Measurements from ENCODE around the gene DCAF4L1. TPM values are rescaled to one million over a fixed set of nuclear protein-coding genes. Genes with fewer than 3 reads are reported as not detected.

Gene DCAF4L1
- total RNA-seq, 1 donor: under 0.01 TPM

DNA sequence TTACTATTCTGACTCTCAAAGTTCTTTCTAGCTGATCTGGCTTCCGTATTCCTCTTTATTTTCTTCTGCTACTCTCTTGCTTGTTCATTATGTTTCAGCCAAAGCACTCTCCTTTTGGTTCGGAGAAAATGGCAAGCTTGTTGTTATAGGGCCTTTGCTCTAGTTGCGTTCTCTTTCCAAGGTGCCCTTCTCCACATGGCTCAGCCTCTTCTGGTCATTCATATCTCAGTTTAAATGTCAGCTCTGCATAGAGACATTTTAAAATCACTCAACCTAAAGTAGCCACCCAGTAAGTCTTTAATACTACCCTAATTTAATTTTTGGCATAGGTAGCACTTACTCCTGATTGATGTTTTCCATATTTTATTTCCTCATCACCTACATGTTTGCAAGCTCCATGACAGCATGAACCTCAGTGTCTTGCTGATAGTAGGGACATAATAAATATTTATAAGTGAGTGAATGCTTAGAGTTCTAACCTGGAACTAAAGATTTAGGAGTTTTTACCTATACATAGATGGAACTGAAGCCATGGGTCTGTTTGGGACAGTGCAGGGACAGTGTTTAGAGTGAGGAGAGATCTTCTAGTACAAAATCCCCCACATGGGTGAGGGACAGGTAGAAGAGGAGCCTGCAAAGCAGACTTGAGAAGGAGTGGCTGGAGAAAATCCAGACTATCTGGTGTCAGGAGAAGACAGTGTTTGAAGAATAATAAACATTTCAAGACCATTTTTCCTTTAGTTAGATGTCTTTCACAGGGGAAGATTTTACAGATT, 26.6 kb downstream of the DCAF4L1 start:
- peaks cover 81% of the 10 kb centered on the region for H3K79me2 ChIP-seq (ENCODE audit: insufficient read depth, low read length)
- no peak overlapping the region for H3K4me2 ChIP-seq (ENCODE audit: insufficient read depth, low read length)
- no peaks in the 10 kb centered on the region for H3K9me3 ChIP-seq (ENCODE audit: low read depth, low read length)
- H3K27me3 ChIP-seq (ENCODE audit: insufficient read depth, low read length): no peaks in the 10 kb centered on the region
- no peaks in the 10 kb centered on the region for H3K4me1 ChIP-seq (ENCODE audit: insufficient read depth, low read length)
- H3K4me3 ChIP-seq (ENCODE audit: insufficient read depth, low read length): no peak overlapping the region
- peaks cover 13% of the 10 kb centered on the region for H3K36me3 ChIP-seq (ENCODE audit: insufficient read depth, low read length)
- no peak for DNase-seq (ENCODE audit: insufficient read length, low spot score, missing footprints)
- H4K20me1 ChIP-seq (ENCODE audit: insufficient read depth, low read length): peaks cover 14% of the 10 kb centered on the region
- H2AFZ ChIP-seq (ENCODE audit: low read length): no peak overlapping the region
- TF ChIP-seq, protein P1, sequence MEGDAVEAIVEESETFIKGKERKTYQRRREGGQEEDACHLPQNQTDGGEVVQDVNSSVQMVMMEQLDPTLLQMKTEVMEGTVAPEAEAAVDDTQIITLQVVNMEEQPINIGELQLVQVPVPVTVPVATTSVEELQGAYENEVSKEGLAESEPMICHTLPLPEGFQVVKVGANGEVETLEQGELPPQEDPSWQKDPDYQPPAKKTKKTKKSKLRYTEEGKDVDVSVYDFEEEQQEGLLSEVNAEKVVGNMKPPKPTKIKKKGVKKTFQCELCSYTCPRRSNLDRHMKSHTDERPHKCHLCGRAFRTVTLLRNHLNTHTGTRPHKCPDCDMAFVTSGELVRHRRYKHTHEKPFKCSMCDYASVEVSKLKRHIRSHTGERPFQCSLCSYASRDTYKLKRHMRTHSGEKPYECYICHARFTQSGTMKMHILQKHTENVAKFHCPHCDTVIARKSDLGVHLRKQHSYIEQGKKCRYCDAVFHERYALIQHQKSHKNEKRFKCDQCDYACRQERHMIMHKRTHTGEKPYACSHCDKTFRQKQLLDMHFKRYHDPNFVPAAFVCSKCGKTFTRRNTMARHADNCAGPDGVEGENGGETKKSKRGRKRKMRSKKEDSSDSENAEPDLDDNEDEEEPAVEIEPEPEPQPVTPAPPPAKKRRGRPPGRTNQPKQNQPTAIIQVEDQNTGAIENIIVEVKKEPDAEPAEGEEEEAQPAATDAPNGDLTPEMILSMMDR (IDR thresholded peaks at IDR 0.05; ENCODE audit: extremely low read depth, low read depth, low read length): no peak
- no peak overlapping the region for H3K27ac ChIP-seq (ENCODE audit: low read depth, low read length)

DNA sequence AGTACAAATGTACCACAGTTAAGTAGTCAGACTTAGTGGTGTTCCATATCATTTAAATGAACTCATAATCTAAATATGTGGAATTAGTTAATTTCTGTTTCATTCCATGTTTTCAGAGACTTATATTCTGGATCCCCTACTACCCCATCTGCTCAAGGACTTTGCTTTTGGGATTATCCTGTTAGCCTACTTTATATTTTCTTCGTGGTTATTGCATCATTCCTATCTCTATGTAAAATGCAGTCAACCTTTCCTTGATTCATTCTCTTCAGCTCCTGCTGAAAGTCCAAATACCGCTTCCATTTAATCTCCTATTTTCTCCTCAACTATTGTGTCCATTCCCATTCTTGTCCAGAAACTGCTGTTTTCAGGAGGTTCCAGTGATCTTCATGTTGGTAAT, 33.9 kb downstream of the DCAF4L1 start:
- H3K79me2 ChIP-seq (ENCODE audit: insufficient read depth, low read length): peaks cover 54% of the 10 kb centered on the region
- H3K27ac ChIP-seq (ENCODE audit: low read depth, low read length): no peak overlapping the region
- no peak for DNase-seq (ENCODE audit: insufficient read length, low spot score, missing footprints)

DNA sequence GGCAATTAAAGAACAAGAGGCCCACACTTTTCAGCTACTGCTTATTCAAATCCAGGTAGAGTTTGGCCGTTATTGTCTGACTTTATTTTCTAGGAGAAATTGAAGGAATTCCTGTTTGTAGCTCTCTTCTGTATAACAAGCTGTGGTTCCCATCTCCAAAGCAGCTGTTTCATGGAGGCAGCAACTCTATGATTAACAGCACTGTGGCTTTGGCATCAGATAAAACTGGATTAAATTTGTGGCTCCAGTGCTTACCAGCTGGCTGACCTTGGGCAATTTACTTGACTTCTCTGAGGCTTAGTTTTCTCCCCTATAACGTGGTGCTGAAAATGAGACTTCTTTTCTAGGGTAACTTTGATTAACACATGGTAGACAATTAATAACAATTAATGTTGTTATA, 36.9 kb downstream of the DCAF4L1 start:
- Histone ChIP-seq H3K27me3 (ENCODE audit: insufficient read depth, low read length) (no peaks in the 10 kb centered on the region), H3K4me3 (ENCODE audit: insufficient read depth, low read length) (no peak overlapping the region), H3K79me2 (ENCODE audit: insufficient read depth, low read length) (peaks cover 34% of the 10 kb centered on the region), H3K27ac (ENCODE audit: low read depth, low read length) (no peak overlapping the region), H3K36me3 (ENCODE audit: insufficient read depth, low read length) (peaks cover 16% of the 10 kb centered on the region), H4K20me1 (ENCODE audit: insufficient read depth, low read length) (peaks cover 9% of the 10 kb centered on the region), H2AFZ (ENCODE audit: low read length) (no peak overlapping the region), H3K4me2 (ENCODE audit: insufficient read depth, low read length) (no peak overlapping the region), H3K4me1 (ENCODE audit: insufficient read depth, low read length) (no peaks in the 10 kb centered on the region), H3K9me3 (ENCODE audit: low read depth, low read length) (no peaks in the 10 kb centered on the region)
- no peak for DNase-seq (ENCODE audit: insufficient read length, low spot score, missing footprints)
- TF ChIP-seq, protein P1 (IDR thresholded peaks at IDR 0.05; ENCODE audit: extremely low read depth, low read depth, low read length): no peak

More for the DNA sequence above, 33.9 kb downstream of the DCAF4L1 start:
- H3K4me1 ChIP-seq (ENCODE audit: insufficient read depth, low read length): no peaks in the 10 kb centered on the region
- H3K36me3 ChIP-seq (ENCODE audit: insufficient read depth, low read length): peaks cover 2% of the 10 kb centered on the region
- TF ChIP-seq, protein P1 (IDR thresholded peaks at IDR 0.05; ENCODE audit: extremely low read depth, low read depth, low read length): no peak
- no peaks in the 10 kb centered on the region for H3K27me3 ChIP-seq (ENCODE audit: insufficient read depth, low read length)
- no peak overlapping the region for H3K4me3 ChIP-seq (ENCODE audit: insufficient read depth, low read length)
- H3K9me3 ChIP-seq (ENCODE audit: low read depth, low read length): no peaks in the 10 kb centered on the region
- H2AFZ ChIP-seq (ENCODE audit: low read length): no peak overlapping the region
- H3K4me2 ChIP-seq (ENCODE audit: insufficient read depth, low read length): no peak overlapping the region
- peaks cover 11% of the 10 kb centered on the region for H4K20me1 ChIP-seq (ENCODE audit: insufficient read depth, low read length)

Other genes with a start within 250 kb of the DCAF4L1 start
- not detected in 2 replicates for gene PHOX2B, start 233.0 kb upstream of the DCAF4L1 start, total RNA-seq
- 39.5 and 49.2 TPM in 2 replicates for gene TMEM33, start 46.3 kb upstream of the DCAF4L1 start, total RNA-seq
- gene SLC30A9, start 8.8 kb downstream of the DCAF4L1 start, total RNA-seq: 58.3 and 58.6 TPM in 2 replicates
- gene BEND4, start 170.9 kb downstream of the DCAF4L1 start, total RNA-seq: not detected in 2 replicates

Measured in osteoblast (primary cell).